ENCODE results near the gene PARP6.

The PARP6 gene

GRCh38 chr15:72236381-72237003 is 35.9 kb downstream of the PARP6 start:
- intact Hi-C loops (cut with DNase I), result loop anchor here (10.0 kb wide), 1 partner anchor 138 kb away; the partner anchor contains the start of gene HEXA
- no peak for DNase-seq

GRCh38 chr15:72235298-72235697 is 37.1 kb downstream of the PARP6 start:
- intact Hi-C loops (cut with DNase I), result loop anchor here (10.0 kb wide), 1 partner anchor 140 kb away; the partner anchor contains the start of gene HEXA
- no peak for DNase-seq

GRCh38 chr15:72233769-72234168 is 38.6 kb downstream of the PARP6 start:
- no peak for DNase-seq
- intact Hi-C loops (cut with DNase I), result loop anchor here (10.0 kb wide), 1 partner anchor 141 kb away; the partner anchor contains the start of gene HEXA

GRCh38 chr15:72231833-72232478 is 40.4 kb downstream of the PARP6 start:
- DNase-seq, result no peak
- intact Hi-C loops (cut with DNase I), result loop anchor here (1.0 to 10.0 kb wide), 3 partner anchors 40 to 143 kb away; partner anchors contain the start of genes HEXA, MYO9A, PARP6 and SENP8

GRCh38 chr15:72231066-72231832 is 41.1 kb downstream of the PARP6 start, which contains the start of gene PKM:
Gene PKM (minus strand): TSS chr15:72231190. CDS start chr15:72219097, 12,093 bp downstream.
- intact Hi-C loops (cut with DNase I), result loop anchor here (1.0 to 10.0 kb wide), 3 partner anchors 41 to 144 kb away; partner anchors contain the start of genes HEXA, MYO9A, PARP6 and SENP8
- DNase-seq, result peak; percentile 73 to 99 (median 90)

- intact Hi-C loops (cut with DNase I), result loop anchor here (1.0 to 10.0 kb wide), 3 partner anchors 42 to 144 kb away; partner anchors contain the start of genes HEXA, MYO9A, PARP6 and SENP8
Measured at GRCh38 chr15:72230197-72231065, 41.9 kb downstream of the PARP6 start.

GRCh38 chr15:72229947-72230196 is 42.5 kb downstream of the PARP6 start:
- no peak for DNase-seq
- intact Hi-C loops (cut with DNase I), result loop anchor here (2.0 to 10.0 kb wide), 2 partner anchors 111 to 145 kb away; partner anchors contain the start of genes HEXA, MYO9A and SENP8

More at GRCh38 chr15:72230197-72231065, 41.9 kb downstream of the PARP6 start:
- peak; percentile 78 to 99 (median 89) for DNase-seq

- peak in 1 of 10 donors; percentile 70 for DNase-seq
- intact Hi-C loops (cut with DNase I), result no loop called here
Measured at GRCh38 chr15:72229076-72229946, 43.0 kb downstream of the PARP6 start.

- intact Hi-C loops (cut with DNase I), result no loop called here
- DNase-seq, result no peak
Measured at GRCh38 chr15:72227720-72228119, 44.6 kb downstream of the PARP6 start.

- peak in 1 of 10 donors; percentile 20 for DNase-seq
- intact Hi-C loops (cut with DNase I), result no loop called here
Measured at GRCh38 chr15:72227192-72227586, 45.2 kb downstream of the PARP6 start.

- intact Hi-C loops (cut with DNase I), result no loop called here
- DNase-seq, result no peak
Measured at GRCh38 chr15:72223278-72223677, 49.1 kb downstream of the PARP6 start.

- intact Hi-C loops (cut with DNase I), result no loop called here
Measured at GRCh38 chr15:72222393-72222792, 50.0 kb downstream of the PARP6 start.

GRCh38 chr15:72220687-72221086 is 51.7 kb downstream of the PARP6 start:
- intact Hi-C loops (cut with DNase I), result no loop called here
- peak in 1 of 10 donors; percentile 31 for DNase-seq

More at GRCh38 chr15:72222393-72222792, 50.0 kb downstream of the PARP6 start:
- peak in 8 of 10 donors; percentile 39 to 94 (median 68) for DNase-seq

- DNase-seq, result peak in 1 of 10 donors; percentile 4
- intact Hi-C loops (cut with DNase I), result no loop called here
Measured at GRCh38 chr15:72217216-72217615, 55.1 kb downstream of the PARP6 start.

- no peak for DNase-seq
- intact Hi-C loops (cut with DNase I), result no loop called here
Measured at GRCh38 chr15:72216079-72216478, 56.3 kb downstream of the PARP6 start.

GRCh38 chr15:72207558-72208085 is 64.7 kb downstream of the PARP6 start:
- no peak for DNase-seq
- intact Hi-C loops (cut with DNase I), result loop anchor here (10.0 kb wide), 1 partner anchor 67 kb away; the partner anchor contains the start of gene PARP6

GRCh38 chr15:72206677-72207000 is 65.7 kb downstream of the PARP6 start:
- no peak for DNase-seq
- intact Hi-C loops (cut with DNase I), result loop anchor here (10.0 kb wide), 1 partner anchor 68 kb away; the partner anchor contains the start of gene PARP6

- intact Hi-C loops (cut with DNase I), result loop anchor here (10.0 kb wide), 1 partner anchor 69 kb away; the partner anchor contains the start of gene PARP6
- no peak for DNase-seq
Measured at GRCh38 chr15:72205896-72206676, 66.3 kb downstream of the PARP6 start.
